ENCODE data around the gene CD180.

DNA sequence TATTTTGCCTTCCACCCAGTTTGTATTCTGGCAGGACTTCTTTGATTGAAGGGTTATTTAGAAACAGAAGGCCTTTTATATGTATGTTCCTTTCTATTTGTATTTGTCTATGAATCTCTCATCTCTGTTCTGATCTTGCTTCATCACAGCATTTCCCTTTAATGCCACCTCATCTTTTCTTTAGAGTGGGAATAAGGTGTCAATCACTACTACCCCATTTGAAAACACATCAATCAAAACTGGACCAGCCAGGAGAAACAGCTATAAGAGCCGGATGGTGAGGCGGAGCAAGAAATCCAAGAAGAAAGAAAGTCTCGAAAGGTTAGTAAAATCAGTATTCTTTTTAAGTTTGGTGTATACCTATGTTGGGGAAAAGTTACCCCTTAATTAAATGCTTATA, 36.3 kb downstream of the CD180 start:
- TF ChIP-seq, protein P1, sequence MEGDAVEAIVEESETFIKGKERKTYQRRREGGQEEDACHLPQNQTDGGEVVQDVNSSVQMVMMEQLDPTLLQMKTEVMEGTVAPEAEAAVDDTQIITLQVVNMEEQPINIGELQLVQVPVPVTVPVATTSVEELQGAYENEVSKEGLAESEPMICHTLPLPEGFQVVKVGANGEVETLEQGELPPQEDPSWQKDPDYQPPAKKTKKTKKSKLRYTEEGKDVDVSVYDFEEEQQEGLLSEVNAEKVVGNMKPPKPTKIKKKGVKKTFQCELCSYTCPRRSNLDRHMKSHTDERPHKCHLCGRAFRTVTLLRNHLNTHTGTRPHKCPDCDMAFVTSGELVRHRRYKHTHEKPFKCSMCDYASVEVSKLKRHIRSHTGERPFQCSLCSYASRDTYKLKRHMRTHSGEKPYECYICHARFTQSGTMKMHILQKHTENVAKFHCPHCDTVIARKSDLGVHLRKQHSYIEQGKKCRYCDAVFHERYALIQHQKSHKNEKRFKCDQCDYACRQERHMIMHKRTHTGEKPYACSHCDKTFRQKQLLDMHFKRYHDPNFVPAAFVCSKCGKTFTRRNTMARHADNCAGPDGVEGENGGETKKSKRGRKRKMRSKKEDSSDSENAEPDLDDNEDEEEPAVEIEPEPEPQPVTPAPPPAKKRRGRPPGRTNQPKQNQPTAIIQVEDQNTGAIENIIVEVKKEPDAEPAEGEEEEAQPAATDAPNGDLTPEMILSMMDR (IDR thresholded peaks at IDR 0.05 in 4 of 5, conservative IDR thresholded peaks at IDR 0.05 in 1 of 5): no peak
- no peak for TF ChIP-seq POLR2A (IDR thresholded peaks at IDR 0.05)

Data from gastrocnemius medialis (tissue), 4 donors.